K562 (cell line): ENCODE data around the gene EIF2S3. TPM values are rescaled to one million over a fixed set of nuclear protein-coding genes. Genes with fewer than 3 reads are reported as not detected.

ENCODE experiments used
- ATAC-seq: fragments of 200-7000 bp; cut with Tn5 transposase; 3 replicates; pipeline ENCODE4 v1.9.1; 2020; ENCODE audit warnings: moderate library complexity
- BruUV-seq: library from RNA; stranded (reverse); fragments of 400-500 nt; replicated peaks from 2 replicates; lab custom pipeline; 2021; lab: Mats Ljungman, UMichigan
- CTCF ChIA-PET: fragments of 300-600 bp; formaldehyde crosslinking; extraction: SDS; loops from one replicate; lab custom pipeline; 2021; ENCODE audit warnings: low intra/inter-chr PET ratio; lab: Yijun Ruan, JAX
- POLR2A ChIA-PET: fragments of 300-600, 350-650 bp; sonication (Branson Sonifier 250); formaldehyde crosslinking; extraction: SDS; loops from one replicate; lab custom pipeline; 2021; ENCODE audit warnings: antibody characterized with exemption, inconsistent platforms; lab: Yijun Ruan, JAX
- DNase-seq, 4 experiments: peaks; one replicate each; pipeline versions ENCODE4 v3.0.0 to v3.0.0-alpha.2; 2011 to 2018; ENCODE audit warnings: low spot score in 3 of 4, mixed read lengths in 3 of 4; ENCODE audit errors: extremely low read depth in 1 of 4
- FAIRE-seq: peaks from 2 replicates; lab custom pipeline; 2011; peaks lifted over from hg19 to GRCh38; lab: Jason Lieb, UNC
- H2AFZ ChIP-seq: 2 replicates; pipeline ENCODE4 v1.6.0; 2011; ENCODE audit warnings: low read depth, low read length, control low read depth, inconsistent platforms
- H3K27ac ChIP-seq: fragments of 200-600 bp; 3 replicates; pipeline ENCODE4 v1.8.0; 2011; ENCODE audit warnings: low read depth, mild to moderate bottlenecking, control low read depth, inconsistent platforms, low read length, moderate library complexity, mixed read lengths; ENCODE audit errors: extremely low read depth
- H3K27me3 ChIP-seq, 2 experiments: fragments of 300-600 bp in 1 of 2; 2 replicates in 1 of 2; 3 replicates in 1 of 2; pipeline versions ENCODE4 v1.6.0 to v1.8.0; 2011; ENCODE audit warnings: inconsistent platforms in 2 of 2, low read length in 2 of 2, mild to moderate bottlenecking in 1 of 2, mixed read lengths in 1 of 2, moderate library complexity in 1 of 2; ENCODE audit not compliant: control insufficient read depth in 2 of 2, insufficient read depth in 2 of 2
- H3K36me3 ChIP-seq: fragments of 300-600 bp; 3 replicates; pipeline ENCODE4 v1.8.0; 2011; ENCODE audit warnings: mild to moderate bottlenecking, low read length, inconsistent platforms; ENCODE audit not compliant: control insufficient read depth, insufficient read depth
- H3K4me1 ChIP-seq, 2 experiments: fragments of 200-600 bp in 1 of 2; replicated peaks in 1 of 2; 2 replicates in 1 of 2; 3 replicates in 1 of 2; pipeline versions ENCODE4 v1.5.1 to v1.8.0; 2011; ENCODE audit warnings: inconsistent platforms in 2 of 2, low read length in 2 of 2, mild to moderate bottlenecking in 1 of 2, mixed read lengths in 1 of 2, moderate library complexity in 1 of 2; ENCODE audit not compliant: control insufficient read depth in 2 of 2, insufficient read depth in 2 of 2
- H3K4me2 ChIP-seq: 2 replicates; pipeline ENCODE4 v1.6.1; 2011; ENCODE audit warnings: low read length, control low read depth, inconsistent platforms, mixed read lengths; ENCODE audit not compliant: insufficient read depth
- H3K4me3 ChIP-seq: fragments of 200-600 bp; sonication (generic), shearing (Covaris generic); 2 replicates; pipeline ENCODE4 v1.5.1; 2016; ENCODE audit warnings: control low read depth, inconsistent platforms
- H3K79me2 ChIP-seq: fragments of 200-600 bp; 3 replicates; pipeline ENCODE4 v1.8.0; 2011; ENCODE audit warnings: low read length, inconsistent platforms; ENCODE audit not compliant: control insufficient read depth, insufficient read depth
- H3K9ac ChIP-seq, 2 experiments: 2 replicates each; pipeline versions ENCODE4 v1.6.0 to v1.6.1; 2011; ENCODE audit warnings: low read depth in 2 of 2, low read length in 2 of 2, control low read depth in 1 of 2, inconsistent platforms in 1 of 2, mild to moderate bottlenecking in 1 of 2, mixed read lengths in 1 of 2; ENCODE audit not compliant: insufficient read depth in 1 of 2
- H3K9me1 ChIP-seq: one replicate; pipeline ENCODE4 v1.6.0; 2011; ENCODE audit warnings: inconsistent platforms, mild to moderate bottlenecking, low read length, moderate library complexity; ENCODE audit not compliant: control insufficient read depth, insufficient read depth
- H3K9me3 ChIP-seq: replicated peaks from 2 replicates; pipeline ENCODE4 v1.5.1; 2011; ENCODE audit warnings: low read depth, low read length, inconsistent platforms; ENCODE audit not compliant: control insufficient read depth, insufficient read depth
- H4K20me1 ChIP-seq: replicated peaks from 2 replicates; pipeline ENCODE4 v1.6.1; 2011; ENCODE audit warnings: low read length, inconsistent platforms, mixed read lengths; ENCODE audit not compliant: control insufficient read depth, insufficient read depth
- ARID3A ChIP-seq: IDR thresholded peaks from 2 replicates; pipeline ENCODE4 v1.6.1; 2012; ENCODE audit warnings: low read depth, low read length, improper control_type of control experiment, borderline replicate concordance
- CEBPG ChIP-seq, 3 experiments: fragments of 200-800 bp in 1 of 3; sonication (Bioruptor generic) in 1 of 3; sonication (generic) in 1 of 3; formaldehyde crosslinking in 1 of 3; IDR thresholded peaks in 2 of 3; conservative IDR thresholded peaks in 1 of 3; 2 replicates each; pipeline versions ENCODE4 v1.6.1 to v1.8.0; 2016 to 2022; ENCODE audit warnings: missing compliant biosample characterization in 2 of 3, missing genetic modification characterization in 2 of 3, mild to moderate bottlenecking in 1 of 3, missing genetic modification reagents in 1 of 3
- E4F1 ChIP-seq: fragments of 250-450 bp; sonication (Bioruptor Pico); IDR thresholded peaks from 2 replicates; pipeline ENCODE4 v1.5.0; 2021; ENCODE audit warnings: mild to moderate bottlenecking, borderline replicate concordance
- FOXJ3 ChIP-seq: sonication (generic); formaldehyde crosslinking; IDR thresholded peaks from 2 replicates; pipeline ENCODE4 v1.4.0; 2020; ENCODE audit warnings: mild to moderate bottlenecking, missing genetic modification reagents
- GABPB1 ChIP-seq: sonication (generic); formaldehyde crosslinking; IDR thresholded peaks from 2 replicates; pipeline ENCODE4 v1.8.0; 2022; ENCODE audit warnings: mild to moderate bottlenecking, missing genetic modification reagents
- HNRNPLL ChIP-seq: fragments of 200-400 bp; formaldehyde crosslinking; IDR thresholded peaks from 2 replicates; pipeline ENCODE4 v1.6.1; 2017; ENCODE audit warnings: low read length, low read depth, mild to moderate bottlenecking; ENCODE audit not compliant: poor library complexity, severe bottlenecking
- HSF4 ChIP-seq: fragments of 250-450 bp; sonication (Bioruptor Pico); IDR thresholded peaks from 2 replicates; pipeline ENCODE4 v2.1.2; 2022; ENCODE audit warnings: mild to moderate bottlenecking, moderate library complexity, borderline replicate concordance
- KAT2B ChIP-seq: IDR thresholded peaks from one replicate; pipeline ENCODE4 v1.6.1; 2012; ENCODE audit warnings: low read depth, mild to moderate bottlenecking, control low read depth, inconsistent platforms, low read length, moderate library complexity
- KLF13 ChIP-seq: fragments of 450-650 bp; IDR thresholded peaks from 2 replicates; pipeline ENCODE4 v1.6.1; 2016; ENCODE audit warnings: missing genetic modification characterization, low read depth, mild to moderate bottlenecking, missing compliant biosample characterization, moderate library complexity, borderline replicate concordance
- MYC ChIP-seq, 2 experiments: fragments of 250-450 bp in 1 of 2; sonication (Bioruptor Pico) in 1 of 2; IDR thresholded peaks; 2 replicates each; pipeline versions ENCODE4 v1.5.1 to v1.6.1; 2012 to 2021; ENCODE audit warnings: low read depth in 2 of 2, borderline replicate concordance in 1 of 2, improper control_type of control experiment in 1 of 2, low read length in 1 of 2, mild to moderate bottlenecking in 1 of 2, moderate library complexity in 1 of 2
- POLR3G ChIP-seq: IDR thresholded peaks from 2 replicates; pipeline ENCODE4 v1.6.1; 2011; ENCODE audit not compliant: insufficient read length, insufficient replicate concordance; ENCODE audit errors: extremely low read depth
- STAG1 ChIP-seq: sonication (generic); formaldehyde crosslinking; IDR thresholded peaks from 2 replicates; pipeline ENCODE4 v1.5.0; 2020; ENCODE audit warnings: missing genetic modification reagents, borderline replicate concordance
- TBL1XR1 ChIP-seq, 2 experiments: IDR thresholded peaks; 2 replicates each; pipeline ENCODE4 v1.6.1; 2012; ENCODE audit warnings: improper control_type of control experiment in 2 of 2, low read length in 2 of 2, mild to moderate bottlenecking in 1 of 2
- XRCC5 ChIP-seq: fragments of 200-400 bp; formaldehyde crosslinking; IDR thresholded peaks from 2 replicates; pipeline ENCODE4 v1.6.1; 2017; ENCODE audit warnings: low read depth, mild to moderate bottlenecking, low read length
- ZNF212 ChIP-seq: fragments of 450-650 bp; formaldehyde crosslinking; IDR thresholded peaks from 2 replicates; pipeline ENCODE4 v1.4.0; 2020; ENCODE audit warnings: mild to moderate bottlenecking
- ZNF57 ChIP-seq: fragments of 450-650 bp; formaldehyde crosslinking; IDR thresholded peaks from 2 replicates; pipeline ENCODE4 v1.4.0; 2020; ENCODE audit warnings: mild to moderate bottlenecking, moderate library complexity
- ZNF644 ChIP-seq: fragments of 200-800 bp; sonication (Bioruptor generic); IDR thresholded peaks from 2 replicates; pipeline ENCODE4 v1.6.1; 2016; ENCODE audit warnings: low read depth, missing genetic modification characterization, missing compliant biosample characterization
- WGBS: fragments of 100-300 bp; shearing (Covaris generic); methylation state at CpG from one replicate; pipeline ENCODE4 v1.1.6; 2016; ENCODE audit warnings: low coverage, mixed read lengths; ENCODE audit not compliant: insufficient coverage; ENCODE audit errors: missing lambda C conversion rate; 5-methylcytosine and 5-hydroxymethylcytosine counted together
- in situ Hi-C: fragments of 300-500 bp; cut with MboI; formaldehyde crosslinking; loops from 4 replicates; pipeline ENCODE4 v1.15.0; 2018; ENCODE audit warnings: inconsistent platforms, mixed read lengths
- intact Hi-C: fragments of 100-400 bp; cut with micrococcal nuclease; formaldehyde crosslinking; loops from 2 replicates; pipeline ENCODE4 v1.14.2; 2022
- polyA plus RNA-seq, 8 experiments: library from polyadenylated mRNA; depleted of rRNA in 4 of 8; stranded (reverse) in 5 of 8; unstranded in 3 of 8; fragments of >200 nt; fragmentation: Nextera tagmentation in 2 of 8; fragmentation: Illumina TruSeq in 1 of 8; extraction: Ambion mirVana in 2 of 8; extraction: Trizol in 1 of 8; gene quantifications; 2 replicates each; pipeline versions ENCODE4 v1.2.1 to v1.2.3, GENCODE V29; 2011 to 2014; ENCODE audit warnings: inconsistent platforms in 1 of 8, missing spikeins in 1 of 8
- total RNA-seq, 7 experiments: library from RNA; depleted of rRNA in 6 of 7; stranded (reverse); fragments of >200 nt in 6 of 7; fragmentation: Illumina TruSeq in 2 of 7; extraction: Trizol in 2 of 7; gene quantifications; 2 replicates each; pipeline versions ENCODE4 v1.2.1 to v1.2.3, GENCODE V29; 2011 to 2021; ENCODE audit warnings: low replicate concordance in 1 of 7

The EIF2S3 gene
- total and polyA plus RNA-seq, 9 of the 15 experiments (the other 6 are each of a cell fraction or from before 2014, with no cell fraction given): 148 to 439 (median 275) TPM

GRCh38 chrX:24093746-24094145 is 39.0 kb downstream of the EIF2S3 start (continued):
- TF ChIP-seq ZNF644 (tag) (no peak), ZNF57 (CRISPR knock-in tag) (no peak), POLR3G (no peak), MYC (IDR thresholded peaks at IDR 0.05; ENCODE audit: low read depth, low read length) (no peak), MYC (CRISPR knock-in tag; IDR thresholded peaks at IDR 0.05; ENCODE audit: borderline replicate concordance, low read depth) (no peak)

- H3K4me3 ChIP-seq: no peak overlapping the region
- no peak overlapping the region for H2AFZ ChIP-seq
- no peak for FAIRE-seq
- no peak for DNase-seq
- ATAC-seq: no peak
- in situ Hi-C loops (no loop called here), intact Hi-C loops (no loop called here)
- H3K4me2 ChIP-seq: no peak overlapping the region
- POLR2A ChIA-PET: no interaction called here
- WGBS: 6% methylated on average over 1 of the region's 1 CpG
- BruUV-seq: no TSS peak
- H4K20me1 ChIP-seq: no peaks in the 10 kb centered on the region
- CTCF ChIA-PET: no interaction called here
- H3K9me3 ChIP-seq: no peaks in the 10 kb centered on the region
- H3K27ac ChIP-seq: no peak overlapping the region
- H3K4me1 ChIP-seq: peaks cover 0 to 7% of the 10 kb centered on the region in 2 experiments; a peak in 3 of 5 replicates
- H3K9ac ChIP-seq: no peak overlapping the region
- H3K9me1 ChIP-seq: no peaks in the 10 kb centered on the region
- H3K27me3 ChIP-seq: no peaks in the 10 kb centered on the region
- no peaks in the 10 kb centered on the region for H3K36me3 ChIP-seq
- no peaks in the 10 kb centered on the region for H3K79me2 ChIP-seq
- TF ChIP-seq E4F1 (CRISPR knock-in tag) (no peak), GABPB1 (no peak), HSF4 (CRISPR knock-in tag) (no peak), ARID3A (no peak), KAT2B (no peak), FOXJ3 (CRISPR knock-in tag) (no peak), STAG1 (no peak), HNRNPLL (no peak), XRCC5 (no peak), ZNF212 (CRISPR knock-in tag) (no peak), CEBPG (CRISPR knock-in tag; IDR thresholded peaks at IDR 0.05) (no peak), CEBPG (tag; conservative IDR thresholded peaks at IDR 0.05 in 1 of 2, IDR thresholded peaks at IDR 0.05 in 1 of 2) (no peak), TBL1XR1 (IDR thresholded peaks at IDR 0.05; ENCODE audit: low read length in 2 of 2) (no peak), KLF13 (no peak)
Measured at GRCh38 chrX:24097741-24098260, 43.0 kb downstream of the EIF2S3 start.
